Osteoblast (primary cell): ENCODE measurements around the gene RABL2B. TPM values are rescaled to one million over a fixed set of nuclear protein-coding genes. Genes with fewer than 3 reads are reported as not detected.
"Not testable (repeated sequence)": the region's sequence is repeated elsewhere in the genome, so short reads cannot be mapped to it uniquely, and the experiment has no call there.

Experiments used
- DNase-seq: peaks from one replicate; pipeline ENCODE4 v3.0.0; 2011; ENCODE audit warnings: low spot score, mixed read lengths; ENCODE audit not compliant: insufficient read length; ENCODE audit errors: missing footprints
- H2AFZ ChIP-seq: 2 replicates; pipeline ENCODE4 v1.6.0; 2011; ENCODE audit warnings: mild to moderate bottlenecking, low read length
- H3K27ac ChIP-seq: 2 replicates; pipeline ENCODE4 v1.5.1; 2011; ENCODE audit warnings: mild to moderate bottlenecking, low read depth, low read length, moderate library complexity
- H3K27me3 ChIP-seq: 2 replicates; pipeline ENCODE4 v1.6.0; 2012; ENCODE audit warnings: mild to moderate bottlenecking, control low read depth, inconsistent platforms, low read length, moderate library complexity; ENCODE audit not compliant: insufficient read depth
- H3K36me3 ChIP-seq: 2 replicates; pipeline ENCODE4 v1.5.1; 2011; ENCODE audit warnings: mild to moderate bottlenecking, low read length, control low read depth, moderate library complexity; ENCODE audit not compliant: insufficient read depth
- H3K4me1 ChIP-seq: 2 replicates; pipeline ENCODE4 v1.5.1; 2011; ENCODE audit warnings: mild to moderate bottlenecking, low read length, control low read depth, moderate library complexity; ENCODE audit not compliant: insufficient read depth
- H3K4me2 ChIP-seq: 2 replicates; pipeline ENCODE4 v1.6.0; 2011; ENCODE audit warnings: mild to moderate bottlenecking, low read length; ENCODE audit not compliant: insufficient read depth
- H3K4me3 ChIP-seq: fragments of 200-600 bp; sonication (generic); 3 replicates; pipeline ENCODE4 v1.5.1; 2012; ENCODE audit warnings: mild to moderate bottlenecking, low read length, inconsistent platforms; ENCODE audit not compliant: insufficient read depth
- H3K79me2 ChIP-seq: 2 replicates; pipeline ENCODE4 v1.6.0; 2012; ENCODE audit warnings: mild to moderate bottlenecking, low read length, control low read depth, inconsistent platforms; ENCODE audit not compliant: insufficient read depth
- H3K9me3 ChIP-seq: 2 replicates; pipeline ENCODE4 v1.5.1; 2011; ENCODE audit warnings: low read depth, low read length, control low read depth
- H4K20me1 ChIP-seq: 2 replicates; pipeline ENCODE4 v1.6.0; 2012; ENCODE audit warnings: mild to moderate bottlenecking, low read length, control low read depth; ENCODE audit not compliant: insufficient read depth
- CTCF ChIP-seq: IDR thresholded peaks from 2 replicates; pipeline ENCODE4 v1.5.1; 2011; ENCODE audit warnings: mild to moderate bottlenecking, low read depth, low read length, moderate library complexity; ENCODE audit errors: extremely low read depth
- total RNA-seq: library from RNA; depleted of rRNA; stranded (reverse); fragments of >200 nt; gene quantifications from 2 replicates; pipeline ENCODE4 v1.2.3, GENCODE V29; 2012

RABL2B gene
- total RNA-seq, 1 donor, result 17.7 TPM

GRCh38 chr22:50748630-50749029 lies 34.8 kb downstream of the RABL2B start:
- not testable (repeated sequence) for H3K27me3 ChIP-seq, H3K4me2 ChIP-seq, H3K4me3 ChIP-seq, H3K36me3 ChIP-seq, DNase-seq, H3K79me2 ChIP-seq, H3K27ac ChIP-seq, H4K20me1 ChIP-seq, H3K9me3 ChIP-seq, H3K4me1 ChIP-seq, H2AFZ ChIP-seq

- not testable (repeated sequence) for H4K20me1 ChIP-seq, H3K4me2 ChIP-seq, H3K4me1 ChIP-seq, H3K4me3 ChIP-seq, H3K27me3 ChIP-seq, H3K9me3 ChIP-seq, DNase-seq, H3K27ac ChIP-seq, H3K79me2 ChIP-seq, H3K36me3 ChIP-seq, H2AFZ ChIP-seq
Measured at GRCh38 chr22:50747521-50747920, 35.9 kb downstream of the RABL2B start.

- not testable (repeated sequence) for H3K4me2 ChIP-seq, H2AFZ ChIP-seq, H3K79me2 ChIP-seq, H3K4me3 ChIP-seq, H3K36me3 ChIP-seq, H4K20me1 ChIP-seq, H3K4me1 ChIP-seq, DNase-seq, H3K27me3 ChIP-seq, H3K9me3 ChIP-seq, H3K27ac ChIP-seq
Measured at GRCh38 chr22:50744424-50744823, 39.0 kb downstream of the RABL2B start.

GRCh38 chr22:50740714-50741113 lies 42.7 kb downstream of the RABL2B start:
- H3K27ac ChIP-seq, H2AFZ ChIP-seq, H4K20me1 ChIP-seq, H3K36me3 ChIP-seq, DNase-seq, H3K9me3 ChIP-seq, H3K4me3 ChIP-seq, H3K4me2 ChIP-seq, H3K4me1 ChIP-seq, H3K79me2 ChIP-seq: not testable (repeated sequence)
- peaks cover 18% of the 10 kb centered on the region for H3K27me3 ChIP-seq

- Histone ChIP-seq H3K4me2 (no peak overlapping the region), H3K27ac (no peak overlapping the region), H4K20me1 (no peaks in the 10 kb centered on the region), H3K36me3 (no peaks in the 10 kb centered on the region), H2AFZ (no peak overlapping the region), H3K27me3 (peaks cover 25% of the 10 kb centered on the region), H3K4me3 (no peak overlapping the region), H3K4me1 (no peaks in the 10 kb centered on the region), H3K79me2 (no peaks in the 10 kb centered on the region), H3K9me3 (no peaks in the 10 kb centered on the region)
- peak; percentile 76 for DNase-seq
- no peak for TF ChIP-seq CTCF
Measured at GRCh38 chr22:50739894-50740293, 43.5 kb downstream of the RABL2B start.

GRCh38 chr22:50739279-50739691 lies 44.2 kb downstream of the RABL2B start:
- DNase-seq, result peak; percentile 73
- no peaks in the 10 kb centered on the region for H4K20me1 ChIP-seq
- no peaks in the 10 kb centered on the region for H3K4me1 ChIP-seq
- no peaks in the 10 kb centered on the region for H3K9me3 ChIP-seq
- H3K36me3 ChIP-seq, result no peaks in the 10 kb centered on the region
- no peak overlapping the region for H2AFZ ChIP-seq
- H3K79me2 ChIP-seq, result no peaks in the 10 kb centered on the region
- no peak overlapping the region for H3K4me2 ChIP-seq
- H3K4me3 ChIP-seq, result no peak overlapping the region
- TF ChIP-seq CTCF, result no peak
- no peak overlapping the region for H3K27ac ChIP-seq
- peaks cover 26% of the 10 kb centered on the region for H3K27me3 ChIP-seq
